ENCODE measurements around the gene PHACTR1.

PHACTR1 gene

GRCh38 chr6:12851123-12851695, 134.6 kb downstream of the PHACTR1 start:
- DNase-seq: no peak

DNA sequence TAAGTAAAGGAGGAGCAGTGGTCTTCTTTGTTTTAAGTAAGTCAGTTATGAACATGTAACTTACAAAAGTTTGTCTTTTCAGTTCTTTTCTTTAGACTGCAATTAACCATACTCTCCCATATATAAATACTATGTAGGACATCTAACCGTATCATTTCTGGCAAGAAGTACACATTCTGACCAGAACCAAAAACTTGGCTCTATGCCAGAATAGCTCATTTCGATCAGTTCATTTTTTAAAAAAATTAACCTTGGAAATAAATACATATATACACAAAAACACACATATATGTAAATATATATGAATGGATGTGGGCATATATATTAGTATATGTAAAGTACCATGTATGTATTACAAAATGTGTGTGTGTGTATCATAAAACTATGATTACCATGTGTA, 145.0 kb downstream of the PHACTR1 start:
- DNase-seq: no peak

- DNase-seq: no peak
Measured at GRCh38 chr6:12865117-12865516, 148.6 kb downstream of the PHACTR1 start.

GRCh38 chr6:12865671-12866181, 149.2 kb downstream of the PHACTR1 start:
- no peak for DNase-seq

GRCh38 chr6:12866422-12867029, 150.0 kb downstream of the PHACTR1 start:
- no peak for DNase-seq

DNA sequence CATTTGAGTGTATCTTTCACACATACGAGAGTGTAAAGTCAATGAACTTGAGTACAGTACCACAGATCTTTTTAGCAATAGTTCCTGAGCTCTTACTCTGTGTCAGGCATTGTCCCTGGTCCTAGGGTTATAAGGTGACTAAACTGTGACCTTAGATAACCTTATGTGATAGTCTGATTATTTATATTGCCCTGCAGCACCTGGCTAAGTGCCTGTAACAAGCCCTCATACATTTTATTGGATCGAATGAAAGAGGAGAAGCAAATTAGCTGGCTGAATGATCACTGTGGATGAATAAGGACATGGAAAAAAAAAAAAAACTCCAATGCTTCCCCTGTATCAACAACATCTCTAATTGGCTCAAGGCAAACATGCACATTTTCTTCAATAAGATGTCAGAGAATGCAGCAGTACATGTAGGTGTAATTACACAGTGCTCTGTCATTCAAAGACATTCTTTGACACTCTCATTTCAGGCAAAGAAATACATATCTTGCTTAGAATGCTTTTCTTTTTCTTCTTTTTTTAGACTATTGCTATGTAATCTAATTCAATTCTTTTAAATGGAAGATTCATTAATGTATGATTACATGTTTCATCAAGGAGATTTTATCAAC, 153.4 kb downstream of the PHACTR1 start:
- DNase-seq: no peak

DNA sequence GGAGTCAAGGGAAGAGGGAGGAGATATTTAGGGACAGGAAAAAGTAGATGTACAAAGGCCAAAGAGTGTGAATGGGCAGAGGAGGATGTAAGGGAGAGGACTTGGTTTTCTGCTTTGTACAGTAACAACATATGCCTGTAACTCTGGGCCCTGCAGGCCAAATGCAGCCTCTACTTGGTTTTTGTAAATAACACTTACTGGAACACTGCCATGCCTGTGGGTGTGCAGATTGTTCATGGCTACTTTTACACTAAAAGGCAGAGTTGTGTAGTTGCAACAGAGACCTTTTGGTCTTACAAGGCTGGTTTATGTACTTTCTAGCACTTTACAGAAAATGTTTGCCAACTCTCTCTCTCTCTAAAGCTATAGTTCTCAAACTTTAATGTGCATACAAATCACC, 157.1 kb downstream of the PHACTR1 start:
- no peak for DNase-seq

DNA sequence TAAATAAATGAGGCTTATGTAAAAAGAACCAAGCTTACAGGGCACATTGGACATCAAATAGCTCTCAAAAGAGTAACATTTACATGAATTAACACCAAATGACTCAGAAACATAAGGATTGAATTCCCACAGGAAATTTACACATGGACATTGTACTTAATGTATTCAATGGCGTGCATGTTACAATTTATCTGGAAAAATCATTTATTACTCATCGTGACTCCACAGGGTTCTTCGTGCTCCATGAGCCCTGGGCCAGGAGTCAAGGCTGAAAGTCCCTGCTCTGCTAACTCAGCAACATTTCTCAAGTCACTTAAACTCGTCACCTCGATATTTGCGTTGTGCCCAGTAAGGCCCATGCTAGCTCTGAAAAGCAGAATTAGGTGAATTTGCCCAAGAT, 158.5 kb downstream of the PHACTR1 start:
- no peak for DNase-seq

GRCh38 chr6:12878741-12879140, 162.2 kb downstream of the PHACTR1 start:
- DNase-seq: no peak

DNA sequence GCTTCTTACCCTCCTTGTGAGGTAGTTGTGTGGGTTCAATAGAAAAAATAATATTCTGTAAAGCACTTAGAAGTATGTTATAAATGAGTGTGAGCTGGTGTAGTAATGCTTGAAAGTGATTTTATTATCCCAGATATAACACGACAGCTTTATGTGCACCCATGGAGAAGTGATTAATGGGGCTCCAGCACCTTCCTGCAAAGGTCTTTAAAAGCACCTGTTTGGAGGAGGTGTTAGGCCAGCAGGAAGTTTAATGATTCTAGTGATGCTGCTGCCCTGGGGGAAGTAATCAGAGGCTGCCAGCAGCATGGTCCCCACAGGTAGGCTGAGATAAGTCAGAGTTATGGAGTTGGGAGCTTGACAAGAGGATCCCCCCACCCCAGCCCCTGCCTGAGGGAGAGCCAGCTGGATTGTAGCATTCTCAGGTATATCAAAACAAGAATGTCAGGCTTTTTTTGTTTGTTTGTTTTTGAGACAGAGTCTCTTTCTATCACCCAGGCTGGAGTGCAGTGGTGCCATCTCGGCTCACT, 166.3 kb downstream of the PHACTR1 start:
- no peak for DNase-seq

DNA sequence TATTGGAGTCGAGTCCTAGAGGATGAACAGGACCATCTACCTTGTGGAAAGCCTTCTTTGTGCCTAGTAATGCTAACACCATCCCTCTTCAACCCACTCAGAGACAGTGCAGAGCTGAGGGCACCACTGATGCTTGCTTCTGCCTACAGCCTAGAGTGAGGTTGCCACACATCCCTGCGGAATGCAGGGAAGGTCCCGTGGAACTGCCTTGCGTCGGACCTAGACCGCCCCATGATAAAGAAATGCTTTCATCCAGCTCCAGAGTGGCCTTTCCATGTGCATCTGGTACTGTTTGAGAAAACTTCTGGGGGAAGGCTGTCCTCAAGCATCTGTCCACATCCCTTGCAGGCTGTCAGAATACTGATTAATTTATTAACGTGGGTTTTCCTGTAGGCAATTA, 168.4 kb downstream of the PHACTR1 start:
- DNase-seq: no peak

DNA sequence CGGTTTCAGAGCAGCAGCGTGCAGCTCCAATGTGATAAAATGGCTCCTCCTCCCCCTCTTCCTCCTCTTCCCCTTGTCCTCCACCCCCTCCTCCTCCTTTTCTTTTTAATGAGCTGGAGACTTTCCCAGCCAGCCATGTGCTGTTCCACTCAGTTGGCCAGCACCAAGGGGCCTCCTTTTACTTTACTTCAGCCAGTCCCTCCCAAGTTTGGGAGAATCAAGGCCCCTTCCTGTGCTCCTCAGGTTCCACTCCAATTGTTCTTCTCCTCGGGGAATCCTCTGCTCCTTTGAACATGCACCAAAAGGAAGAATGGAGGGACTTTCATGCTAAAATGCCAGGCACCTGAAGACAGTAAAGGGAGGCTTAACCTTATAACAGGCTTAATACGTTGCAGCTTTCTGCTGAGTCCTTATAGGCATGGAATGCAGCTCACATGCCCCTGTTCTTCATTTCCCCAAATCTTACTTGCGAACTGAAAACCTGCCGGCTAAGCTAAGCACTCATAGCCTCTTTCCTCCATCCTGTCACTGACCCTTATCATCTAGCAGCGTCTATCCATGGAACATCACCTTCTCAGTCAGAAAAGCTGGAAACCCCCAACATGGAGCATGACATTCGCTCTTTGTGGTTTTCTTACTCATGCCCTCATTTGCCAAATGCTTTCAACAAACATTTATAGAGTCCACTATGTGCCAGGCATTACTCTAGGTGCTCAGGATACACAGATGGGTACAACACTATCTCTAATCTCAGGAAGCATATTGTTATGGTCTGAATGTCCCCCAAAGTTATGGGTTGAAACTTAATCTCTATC, 170.6 kb downstream of the PHACTR1 start:
- no peak for DNase-seq

GRCh38 chr6:12890171-12890790, 173.7 kb downstream of the PHACTR1 start:
- DNase-seq: no peak

DNA sequence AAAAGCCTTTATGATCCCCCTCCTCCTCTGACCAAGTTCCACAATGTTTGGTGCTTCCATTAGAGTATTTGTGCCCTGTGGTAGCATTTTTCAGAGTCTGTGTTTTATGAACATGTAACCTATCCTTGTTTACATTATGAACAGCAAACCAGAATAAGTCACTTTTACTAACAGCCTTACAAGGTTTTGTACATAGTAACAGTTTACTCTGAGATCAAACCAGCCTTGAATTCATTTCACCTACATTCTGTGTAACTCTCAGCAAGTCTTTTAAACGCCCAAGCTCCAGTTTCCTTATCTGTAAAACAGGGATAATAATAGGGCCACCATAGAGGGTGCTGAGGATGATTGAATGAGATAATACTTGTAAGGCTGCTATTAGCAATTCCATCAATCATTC, 175.0 kb downstream of the PHACTR1 start:
- DNase-seq: no peak

DNA sequence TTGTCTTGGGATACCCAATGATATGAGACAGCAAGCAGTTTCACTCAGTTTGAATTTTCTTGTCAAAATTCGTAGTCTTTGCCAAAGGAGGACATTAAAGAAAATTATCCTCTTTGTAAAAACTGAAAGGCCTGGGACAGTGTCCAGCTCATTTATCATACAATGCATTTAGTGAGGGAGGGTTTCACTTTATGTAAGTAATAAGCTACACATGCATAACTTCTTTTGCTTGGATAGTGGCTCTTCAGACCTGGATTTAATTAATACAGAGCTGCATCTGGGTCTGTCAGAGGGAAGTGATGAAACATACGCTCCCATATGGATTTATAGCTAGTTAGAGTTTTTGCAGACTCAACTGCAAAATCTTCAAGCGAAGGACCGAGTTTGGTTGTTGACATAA, 175.6 kb downstream of the PHACTR1 start:
- DNase-seq: no peak

DNA sequence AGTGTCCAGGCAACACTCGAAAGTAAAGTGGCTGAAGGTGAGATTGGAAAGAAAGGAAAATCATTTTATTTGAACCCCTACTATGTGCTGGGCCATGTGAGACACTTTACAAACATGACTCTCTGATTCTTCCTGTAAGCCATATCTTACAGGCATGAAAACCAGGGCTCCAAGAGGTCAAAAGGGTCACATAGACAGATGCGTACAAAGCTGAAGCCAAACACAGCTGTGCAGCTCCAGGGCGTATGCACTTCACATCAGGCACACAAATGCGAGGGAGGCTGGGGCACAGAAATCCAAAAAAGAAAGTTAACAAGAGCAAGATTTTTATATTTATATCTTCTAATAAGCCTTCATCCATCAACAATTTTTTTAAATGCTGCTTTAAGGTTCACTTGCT, 176.5 kb downstream of the PHACTR1 start:
- no peak for DNase-seq

- no peak for DNase-seq
Measured at GRCh38 chr6:12895721-12896120, 179.2 kb downstream of the PHACTR1 start.

GRCh38 chr6:12896208-12896733, 179.7 kb downstream of the PHACTR1 start:
- DNase-seq: no peak

- DNase-seq: no peak
Measured at GRCh38 chr6:12898603-12899002, 182.0 kb downstream of the PHACTR1 start.

- DNase-seq: no peak
Measured at GRCh38 chr6:12899046-12899833, 182.7 kb downstream of the PHACTR1 start.

- DNase-seq: no peak
Measured at GRCh38 chr6:12903246-12903645, 186.7 kb downstream of the PHACTR1 start.

DNA sequence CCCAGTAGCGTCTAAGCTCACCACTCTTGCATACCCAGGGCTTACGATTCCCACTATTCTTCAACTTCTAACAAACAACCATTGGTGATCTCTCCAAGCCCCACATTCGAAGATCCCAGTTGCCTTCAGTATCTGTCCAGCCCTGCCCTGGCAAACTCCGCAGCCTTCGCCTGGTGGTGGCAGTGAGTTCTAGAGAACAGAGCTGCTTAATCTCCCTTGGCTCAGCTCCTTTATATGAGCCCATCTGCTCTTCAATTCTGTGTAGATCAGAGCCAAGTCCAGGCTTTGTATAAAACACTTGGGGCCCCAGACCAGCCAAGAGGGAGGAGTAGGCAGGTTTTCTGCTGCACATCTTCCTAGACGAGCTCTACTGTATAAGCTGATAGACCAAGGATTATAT, 193.3 kb downstream of the PHACTR1 start:
- DNase-seq: no peak

Data from stimulated activated naive CD4-positive, alpha-beta T cell treated with Interleukin-2 at 50 U/mL for 16 hours (primary cell).